Endodermal cell (in vitro differentiated cells): Measurements from ENCODE around the gene COL5A1. TPM values are rescaled to one million over a fixed set of nuclear protein-coding genes. Genes with fewer than 3 reads are reported as not detected.

Source experiments
- DNase-seq: peaks from one replicate; pipeline ENCODE4 v3.0.0-alpha.2; 2017
- H3K27ac ChIP-seq: 2 replicates; pipeline ENCODE4 v1.5.1; 2013; ENCODE audit warnings: mild to moderate bottlenecking, low read depth, low read length, moderate library complexity
- H3K27me3 ChIP-seq: 2 replicates; pipeline ENCODE4 v1.6.1; 2013; ENCODE audit warnings: mild to moderate bottlenecking, low read length, moderate library complexity; ENCODE audit not compliant: insufficient read depth, control insufficient read depth, poor library complexity, severe bottlenecking
- H3K36me3 ChIP-seq: 2 replicates; pipeline ENCODE4 v1.7.0; 2013; ENCODE audit warnings: mild to moderate bottlenecking, low read length, moderate library complexity; ENCODE audit not compliant: control insufficient read depth, insufficient read depth
- H3K4me1 ChIP-seq: one replicate; pipeline ENCODE4 v1.7.0; 2013; ENCODE audit warnings: low read length; ENCODE audit not compliant: control insufficient read depth, insufficient read depth
- H3K4me3 ChIP-seq: 2 replicates; pipeline ENCODE4 v1.5.1; 2013; ENCODE audit warnings: mild to moderate bottlenecking, low read length, moderate library complexity
- H3K9ac ChIP-seq: 2 replicates; pipeline ENCODE4 v1.6.1; 2013; ENCODE audit warnings: mild to moderate bottlenecking, low read length, moderate library complexity; ENCODE audit not compliant: poor library complexity, severe bottlenecking; ENCODE audit errors: extremely low read depth
- H3K9me3 ChIP-seq: 2 replicates; pipeline ENCODE4 v1.6.1; 2013; ENCODE audit warnings: mild to moderate bottlenecking, low read length, moderate library complexity; ENCODE audit not compliant: control insufficient read depth
- H3K27ac Mint-ChIP-seq: 2 replicates; pipeline ENCODE4 v1.8.0; 2020; ENCODE audit warnings: mixed read lengths
- H3K27me3 Mint-ChIP-seq: 2 replicates; pipeline ENCODE4 v1.8.0; 2021; ENCODE audit warnings: mild to moderate bottlenecking, mixed read lengths; ENCODE audit not compliant: insufficient read depth
- H3K36me3 Mint-ChIP-seq: 2 replicates; pipeline ENCODE4 v1.8.0; 2020; ENCODE audit warnings: low read depth, mixed read lengths
- H3K4me1 Mint-ChIP-seq: 2 replicates; pipeline ENCODE4 v1.8.0; 2020; ENCODE audit warnings: mixed read lengths
- H3K4me3 Mint-ChIP-seq: 2 replicates; pipeline ENCODE4 v1.8.0; 2020; ENCODE audit warnings: mild to moderate bottlenecking, moderate library complexity, mixed read lengths
- H3K9me3 Mint-ChIP-seq: 2 replicates; pipeline ENCODE4 v1.8.0; 2020; ENCODE audit warnings: mild to moderate bottlenecking, mixed read lengths
- CTCF ChIP-seq: fragments of 200-600 bp; sonication (generic); conservative IDR thresholded peaks from 2 replicates; pipeline ENCODE4 v1.5.0; 2021; ENCODE audit warnings: antibody characterized with exemption, mild to moderate bottlenecking
- WGBS, 2 experiments: methylation state at CpG; one replicate each; pipeline versions ENCODE4 v1.1.5 to v1.1.7; 2013; ENCODE audit warnings: missing lambda C conversion rate in 2 of 2, mixed read lengths in 1 of 2; ENCODE audit not compliant: insufficient coverage in 1 of 2, insufficient read length in 1 of 2; 5-methylcytosine and 5-hydroxymethylcytosine counted together
- total RNA-seq, 2 donors: library from RNA; stranded (reverse); fragmentation: NEBNext Ultra II Directional in 1 of 2; extraction: Animal tissue kit (Norgen Biotek cat#: 25700) in 1 of 2; gene quantifications; 2 replicates in 1 of 2; 3 replicates in 1 of 2; pipeline ENCODE4 v1.2.1, GENCODE V29; 2021

COL5A1 gene
- total RNA-seq, 2 donors from 2014 or later: 65.3 to 76.6 TPM

- Histone ChIP-seq H3K27me3 (no peaks in the 10 kb centered on the region), H3K27ac (no peak overlapping the region), H3K4me3 (no peak overlapping the region), H3K4me1 (no peaks in the 10 kb centered on the region), H3K36me3 (peaks cover 30% of the 10 kb centered on the region), H3K9me3 (no peaks in the 10 kb centered on the region), H3K9ac (no peak overlapping the region)
- no peak for DNase-seq
- Mint-ChIP-seq H3K4me3 (no peak overlapping the region), H3K4me1 (no peaks in the 10 kb centered on the region), H3K9me3 (peaks cover 3% of the 10 kb centered on the region), H3K36me3 (peaks cover 43% of the 10 kb centered on the region), H3K27me3 (no peaks in the 10 kb centered on the region), H3K27ac (no peak overlapping the region)
- no peak for TF ChIP-seq CTCF
- 94 to 95% methylated on average over 14 to 21 of the region's 21 CpGs for WGBS, 2 experiments
Measured at GRCh38 chr9:134764473-134765269, 123.1 kb downstream of the COL5A1 start.

GRCh38 chr9:134765785-134766184 lies 124.2 kb downstream of the COL5A1 start:
- H3K9me3 Mint-ChIP-seq: no peaks in the 10 kb centered on the region
- TF ChIP-seq CTCF: no peak
- H3K27me3 Mint-ChIP-seq: no peaks in the 10 kb centered on the region
- H3K4me3 ChIP-seq: no peak overlapping the region
- H3K4me1 Mint-ChIP-seq: no peaks in the 10 kb centered on the region
- WGBS, 2 experiments: 88 to 98% methylated on average over 15 of the region's 15 CpGs
- H3K27ac ChIP-seq: no peak overlapping the region
- DNase-seq: no peak
- H3K4me1 ChIP-seq: no peaks in the 10 kb centered on the region
- no peaks in the 10 kb centered on the region for H3K27me3 ChIP-seq
- H3K9me3 ChIP-seq: no peaks in the 10 kb centered on the region
- no peak overlapping the region for H3K27ac Mint-ChIP-seq
- peaks cover 34% of the 10 kb centered on the region for H3K36me3 Mint-ChIP-seq
- no peak overlapping the region for H3K9ac ChIP-seq
- no peak overlapping the region for H3K4me3 Mint-ChIP-seq
- H3K36me3 ChIP-seq: peaks cover 20% of the 10 kb centered on the region

GRCh38 chr9:134766587-134766986 lies 125.0 kb downstream of the COL5A1 start:
- Mint-ChIP-seq H3K4me3 (no peak overlapping the region), H3K4me1 (no peaks in the 10 kb centered on the region), H3K9me3 (no peaks in the 10 kb centered on the region), H3K27ac (no peak overlapping the region), H3K27me3 (no peaks in the 10 kb centered on the region), H3K36me3 (peaks cover 29% of the 10 kb centered on the region)
- Histone ChIP-seq H3K27me3 (no peaks in the 10 kb centered on the region), H3K9me3 (no peaks in the 10 kb centered on the region), H3K36me3 (peaks cover 14% of the 10 kb centered on the region), H3K27ac (no peak overlapping the region), H3K4me1 (no peaks in the 10 kb centered on the region), H3K9ac (no peak overlapping the region), H3K4me3 (no peak overlapping the region)
- 81 to 100% methylated on average over 3 to 8 of the region's 8 CpGs for WGBS, 2 experiments
- DNase-seq: no peak
- no peak for TF ChIP-seq CTCF
